NT2/D1 (cell line): ENCODE results near the gene ENTREP1.

Source experiments
- SUZ12 ChIP-seq: IDR thresholded peaks from 2 replicates; pipeline ENCODE4 v1.6.1; 2011; ENCODE audit not compliant: insufficient read length, insufficient read depth; ENCODE audit errors: extremely low read depth
- ZNF274 ChIP-seq: IDR thresholded peaks from 2 replicates; pipeline ENCODE4 v1.6.1; 2011; ENCODE audit warnings: mild to moderate bottlenecking, low read depth, low read length

- TF ChIP-seq SUZ12 (no peak), ZNF274 (no peak)
Measured at GRCh38 chr9:69411246-69411645, 86.2 kb downstream of the ENTREP1 start.
